RCC 7860 (cell line): ENCODE results near the gene HSP90AA1.
"Not testable (repeated sequence)": the region's sequence is repeated elsewhere in the genome, so short reads cannot be mapped to it uniquely, and the experiment has no call there.

Source experiments
- DNase-seq: peaks from one replicate; pipeline ENCODE4 v3.0.0-alpha.2; 2015; ENCODE audit warnings: low spot score
- FAIRE-seq: peaks from 2 replicates; lab custom pipeline; 2012; peaks lifted over from hg19 to GRCh38; lab: Jason Lieb, UNC

HSP90AA1 gene

DNA sequence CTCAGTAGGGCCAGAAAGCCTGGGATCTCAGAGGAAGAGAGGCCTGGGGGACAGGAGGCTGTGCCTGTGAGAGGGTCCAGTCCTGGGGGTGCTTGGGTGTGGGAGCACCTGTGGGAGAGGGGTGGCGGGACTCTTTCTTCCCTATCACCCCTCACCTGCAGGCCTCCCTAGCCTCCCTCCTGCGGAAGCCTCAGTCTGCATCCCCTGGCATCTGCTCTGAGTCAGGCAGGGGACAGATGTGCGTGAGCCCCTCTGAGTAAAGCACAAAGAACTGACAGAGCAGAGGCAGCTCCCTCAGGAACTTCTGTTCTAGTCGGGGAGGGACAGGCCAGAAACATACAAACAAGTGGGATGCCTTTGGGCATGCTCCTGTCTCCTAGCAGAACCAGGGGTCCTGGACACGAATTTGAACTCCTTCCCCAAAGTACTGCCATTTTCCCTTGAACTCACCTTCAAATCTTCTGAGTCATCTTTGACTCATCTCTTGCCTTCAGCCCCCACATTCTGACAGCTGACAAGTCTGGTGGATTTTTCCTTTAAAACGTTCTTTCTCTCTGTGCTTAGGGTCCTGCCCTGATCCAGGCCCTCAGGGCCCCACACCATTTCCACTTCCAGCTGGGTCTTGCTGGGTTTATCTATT is 8.5 kb upstream of the HSP90AA1 start:
- FAIRE-seq = no peak
- DNase-seq = no peak

DNA sequence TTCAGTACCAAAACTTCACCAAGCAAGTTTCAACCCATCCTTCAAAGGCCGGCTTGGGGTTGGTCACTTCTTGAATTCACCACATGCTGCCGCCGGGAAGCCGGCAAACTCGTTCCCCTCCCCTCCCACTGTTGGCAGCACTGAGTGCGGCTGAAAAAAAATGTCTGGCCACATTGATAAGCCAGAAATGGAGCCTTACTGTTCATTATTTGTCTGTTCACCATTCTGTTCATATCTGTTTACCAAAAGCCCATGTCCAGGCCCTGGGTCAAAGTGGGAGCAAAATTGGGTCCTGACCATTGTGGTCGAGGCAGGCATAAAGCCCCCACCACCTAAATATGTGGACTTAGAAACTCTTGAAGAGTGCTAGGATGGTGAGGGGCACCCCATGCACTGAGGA is 7.3 kb upstream of the HSP90AA1 start:
- FAIRE-seq (no peak), DNase-seq (no peak)

DNA sequence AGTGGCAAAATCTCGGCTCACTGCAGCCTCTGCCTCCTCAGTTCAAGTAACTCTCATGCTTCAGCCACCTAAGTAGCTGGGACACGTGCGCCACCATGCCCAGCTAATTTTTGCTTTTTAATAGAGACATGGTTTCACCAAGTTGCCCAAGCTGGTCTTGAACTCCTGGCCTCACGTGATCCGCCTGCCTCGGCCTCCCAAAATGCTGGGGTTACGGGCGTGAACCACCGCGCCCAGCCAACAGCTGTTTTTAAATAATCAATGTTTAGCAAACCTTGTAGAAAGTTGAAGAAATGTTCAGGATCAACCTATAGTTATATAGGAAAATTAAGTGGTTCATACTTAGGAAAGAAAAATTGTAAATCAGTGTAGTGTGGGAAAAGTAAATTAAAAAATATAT is 6.0 kb upstream of the HSP90AA1 start:
- FAIRE-seq = no peak
- no peak for DNase-seq

DNA sequence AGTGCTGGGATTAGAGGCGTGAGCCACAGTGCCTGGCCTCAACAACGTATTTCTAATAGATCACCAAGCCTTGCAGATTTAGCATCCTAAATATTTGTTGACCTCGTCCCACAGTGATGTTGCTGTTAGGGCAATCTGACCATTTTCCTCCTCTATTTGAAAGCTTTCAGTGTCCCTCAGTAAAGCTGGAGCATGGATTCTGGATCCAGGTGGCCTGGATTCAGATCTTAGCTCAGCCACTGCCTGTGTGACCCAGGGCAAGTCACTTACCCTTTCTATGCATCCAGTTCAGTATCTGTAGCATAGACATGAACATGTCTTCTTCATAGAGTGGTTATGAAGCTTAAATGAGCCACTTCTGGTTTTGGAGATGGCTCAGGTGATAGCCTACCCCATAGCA is 3.9 kb upstream of the HSP90AA1 start:
- FAIRE-seq (no peak), DNase-seq (no peak)

- DNase-seq = no peak
- no peak for FAIRE-seq
These were observed 2.9 kb upstream of the HSP90AA1 start for GRCh38 chr14:102089621-102090343.

GRCh38 chr14:102088012-102088792 is 1.4 kb upstream of the HSP90AA1 start:
- DNase-seq (no peak), FAIRE-seq (no peak)

DNA sequence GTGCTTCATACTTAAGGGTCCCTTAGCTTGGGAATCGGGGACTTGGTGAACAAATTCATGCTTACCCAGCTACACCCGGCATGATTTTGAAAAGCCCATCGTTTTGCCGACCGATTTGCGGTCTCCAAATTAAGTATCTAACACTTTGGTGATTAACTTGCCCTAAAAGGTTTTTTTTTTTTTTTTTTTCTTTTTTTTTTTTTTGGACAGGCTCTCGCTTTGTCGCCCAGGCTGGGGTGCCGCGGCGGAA is 843 bp upstream of the HSP90AA1 start:
- DNase-seq = no peak
- no peak for FAIRE-seq

DNA sequence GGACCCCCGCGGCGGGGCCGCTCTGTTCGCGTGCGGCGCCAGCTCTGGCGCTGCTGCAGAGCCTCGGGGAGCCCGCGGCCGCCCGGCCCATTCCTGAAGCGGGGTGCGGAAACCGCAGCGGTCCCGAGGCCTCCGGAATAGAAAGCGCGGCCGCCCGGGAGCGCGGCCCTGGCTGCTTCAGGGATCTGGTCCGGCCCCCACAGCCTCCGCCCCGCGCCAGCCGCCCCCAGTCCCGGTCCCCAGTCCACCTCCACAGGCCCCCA is 204 bp downstream of the HSP90AA1 start:
- DNase-seq (no peak), FAIRE-seq (no peak)

DNA sequence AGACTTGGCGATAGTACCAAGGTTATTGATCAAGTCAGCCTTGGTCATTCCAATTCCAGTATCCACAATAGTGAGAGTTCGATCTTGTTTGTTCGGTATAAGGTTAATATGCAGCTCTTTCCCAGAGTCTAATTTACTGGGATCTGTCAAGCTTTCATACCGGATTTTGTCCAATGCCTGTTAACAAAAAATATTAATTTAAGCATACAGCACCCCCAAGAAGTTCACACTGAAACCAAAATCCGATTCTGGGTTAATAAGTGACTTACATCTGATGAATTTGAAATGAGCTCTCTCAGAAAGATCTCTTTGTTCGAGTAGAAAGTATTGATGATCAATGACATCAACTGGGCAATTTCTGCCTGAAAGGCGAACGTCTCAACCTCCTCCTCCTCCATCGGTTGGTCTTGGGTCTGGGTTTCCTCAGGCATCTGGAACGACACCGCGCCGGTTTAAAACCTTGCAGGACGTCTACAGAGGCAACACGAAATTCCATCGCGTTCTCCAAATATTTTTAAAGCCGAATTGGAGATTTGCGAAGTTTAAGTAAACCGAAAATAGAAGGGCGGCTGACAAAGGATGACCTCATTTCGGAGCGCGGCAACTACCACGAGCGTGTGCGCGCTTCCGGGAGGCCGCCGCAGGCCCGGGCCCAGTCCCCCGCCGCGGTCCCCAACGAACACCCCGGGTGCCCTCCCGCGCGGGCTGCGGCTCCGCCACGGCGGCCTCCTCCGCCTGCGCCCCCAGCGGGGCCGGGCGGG is 716 bp downstream of the HSP90AA1 start:
- no peak for FAIRE-seq
- no peak for DNase-seq

DNA sequence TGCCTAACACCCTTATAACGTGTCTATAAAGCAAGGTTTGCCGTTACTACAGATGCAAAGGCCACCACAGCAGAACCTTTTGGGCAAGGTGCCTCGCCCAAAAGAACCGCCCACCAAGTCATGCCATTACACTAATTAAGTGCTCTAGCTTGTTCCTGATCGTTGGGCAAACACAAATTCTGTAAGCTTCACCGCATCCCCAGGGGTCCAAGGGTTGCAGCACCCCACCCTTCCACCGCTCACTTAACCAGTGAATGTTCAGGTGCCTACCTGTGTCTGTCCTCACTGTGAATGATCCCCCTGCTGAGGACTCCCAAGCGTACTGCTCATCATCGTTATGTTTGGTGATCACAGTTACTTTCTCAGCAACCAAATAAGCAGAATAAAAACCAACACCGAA is 1.4 kb downstream of the HSP90AA1 start:
- no peak for DNase-seq
- no peak for FAIRE-seq

DNA sequence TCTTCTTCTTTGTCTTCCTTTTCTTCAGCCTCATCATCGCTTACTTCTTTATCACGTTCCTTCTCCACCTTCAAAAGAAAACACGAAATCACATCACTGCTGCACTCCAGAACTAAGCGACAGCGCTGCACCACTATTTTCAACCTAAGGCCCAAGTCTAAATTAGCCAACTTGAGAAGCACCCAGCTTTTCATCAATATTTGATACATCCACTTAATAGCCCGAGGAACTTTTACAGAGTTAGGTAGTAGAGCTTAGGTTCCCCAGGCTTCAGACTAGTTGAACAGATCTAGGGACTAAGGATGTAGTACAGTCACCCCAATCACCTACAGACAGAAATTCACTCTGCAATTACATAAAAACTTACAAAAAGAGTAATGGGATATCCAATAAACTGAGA is 1.9 kb downstream of the HSP90AA1 start:
- DNase-seq (no peak), FAIRE-seq (no peak)

GRCh38 chr14:102084522-102084921 is 2.3 kb downstream of the HSP90AA1 start:
- DNase-seq, FAIRE-seq: not testable (repeated sequence)

- DNase-seq = no peak
- FAIRE-seq = no peak
These were observed 5.4 kb downstream of the HSP90AA1 start for GRCh38 chr14:102081231-102082080.

DNA sequence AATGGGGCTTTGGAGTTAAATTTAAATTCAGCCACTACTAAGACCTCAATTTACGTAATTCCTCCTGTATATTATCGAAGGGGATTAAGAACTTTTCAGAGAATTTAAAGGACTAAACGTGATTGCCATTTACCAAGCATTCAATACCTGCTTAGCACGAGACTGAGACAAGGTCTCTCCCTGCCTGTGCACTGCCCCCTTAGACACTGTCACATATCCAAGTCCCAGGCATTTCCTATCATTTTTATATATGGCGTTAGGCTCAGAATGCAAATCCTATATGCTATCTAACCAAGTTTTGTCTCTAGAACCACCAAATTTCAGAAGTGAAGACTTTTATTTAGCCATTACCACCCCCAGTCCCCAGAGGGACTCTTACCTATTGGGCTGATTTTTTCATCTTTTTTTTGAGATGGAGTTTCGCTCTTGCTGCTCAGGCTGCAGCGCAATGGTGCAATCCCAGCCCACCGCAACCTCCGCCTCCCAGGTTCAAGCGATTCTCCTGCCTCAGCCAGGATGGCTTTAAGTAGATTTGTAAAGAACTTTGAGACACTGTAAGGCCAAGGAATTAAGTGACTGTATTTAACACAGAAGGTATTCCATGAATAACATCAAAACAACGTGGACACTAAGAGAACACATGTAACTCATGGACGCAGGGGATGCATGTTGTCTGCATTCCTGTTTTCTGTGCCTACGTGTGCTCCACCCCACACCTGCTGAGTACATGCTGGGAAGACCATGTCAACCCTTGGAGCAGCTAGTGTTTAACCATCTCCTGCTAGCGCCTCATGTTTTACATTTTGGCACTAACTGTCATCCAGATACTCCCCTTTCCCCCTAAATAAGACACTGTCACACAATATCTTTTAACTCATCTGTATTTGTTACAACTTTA is 6.4 kb downstream of the HSP90AA1 start:
- DNase-seq = no peak
- FAIRE-seq = no peak

DNA sequence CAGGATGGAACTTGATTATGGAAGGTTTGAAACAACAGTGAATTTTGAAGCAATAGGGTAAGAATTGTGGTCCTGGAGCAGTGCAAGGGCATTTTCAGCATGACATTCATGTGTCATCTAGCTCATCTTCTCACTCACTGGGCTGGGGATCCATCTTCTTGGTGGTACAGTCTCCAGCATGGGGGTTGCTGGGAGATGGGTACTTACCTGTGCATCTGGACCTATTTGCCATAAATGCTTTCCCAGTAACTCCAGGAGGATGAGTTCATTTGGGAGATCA is 7.2 kb downstream of the HSP90AA1 start:
- FAIRE-seq (no peak), DNase-seq (no peak)

DNA sequence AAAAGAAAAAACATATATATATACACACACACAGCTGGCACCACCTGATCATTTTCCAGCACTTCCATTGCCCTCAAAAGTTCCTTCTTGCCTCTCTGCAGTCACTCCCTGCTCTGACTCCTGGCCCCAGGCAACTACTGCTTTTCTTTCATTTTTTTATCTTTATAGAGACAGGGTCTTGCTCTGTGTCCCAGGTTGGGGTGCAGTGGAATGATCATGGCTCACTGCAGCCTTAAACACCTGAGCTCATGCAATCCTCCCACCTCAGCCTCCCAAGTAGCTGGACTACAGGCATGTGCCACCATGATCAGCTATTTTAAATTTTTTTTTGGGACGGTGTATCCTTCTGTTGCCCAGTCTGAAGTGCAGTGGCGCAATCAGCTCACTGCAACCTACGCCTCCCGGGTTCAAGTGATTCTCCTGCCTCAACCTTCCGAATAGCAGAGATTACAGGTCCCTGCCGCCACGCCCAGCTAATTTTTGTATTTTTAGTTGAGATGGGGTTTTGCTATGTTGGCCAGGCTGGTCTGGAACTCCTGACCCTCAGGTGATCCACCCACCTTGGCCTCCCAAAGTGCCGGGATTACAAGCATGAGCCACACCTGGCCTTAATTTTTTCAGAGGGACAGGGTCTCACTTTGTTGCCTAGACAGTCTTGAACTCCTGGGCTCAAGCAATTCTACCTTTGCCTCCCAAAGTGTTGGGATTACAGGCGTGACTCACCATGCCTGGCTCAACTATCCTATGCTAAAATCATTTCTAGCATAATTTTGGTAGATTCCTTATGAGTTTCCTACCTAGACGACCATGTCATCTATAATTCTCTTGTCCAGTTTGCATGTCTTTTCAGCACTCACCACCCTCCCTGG is 7.8 kb downstream of the HSP90AA1 start:
- no peak for DNase-seq
- no peak for FAIRE-seq

GRCh38 chr14:102078361-102078791 is 8.5 kb downstream of the HSP90AA1 start:
- not testable (repeated sequence) for DNase-seq, FAIRE-seq

DNA sequence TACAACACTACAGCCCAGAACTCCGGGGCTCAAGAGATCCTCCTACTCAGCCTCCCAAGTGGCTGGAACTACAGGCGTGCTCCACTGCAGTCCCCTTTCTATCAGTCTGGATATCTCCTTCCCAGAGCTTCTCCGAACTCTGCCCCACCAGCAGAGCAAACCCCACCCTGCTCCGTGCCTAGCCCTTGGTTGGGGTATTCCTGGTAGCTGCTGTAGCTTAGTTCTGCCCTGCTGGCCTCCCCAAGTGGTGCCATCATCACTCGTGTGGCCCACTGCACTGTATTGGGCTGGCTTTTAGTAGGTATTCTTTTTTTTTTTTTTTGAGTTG is 9.5 kb downstream of the HSP90AA1 start:
- DNase-seq (no peak), FAIRE-seq (no peak)

DNA sequence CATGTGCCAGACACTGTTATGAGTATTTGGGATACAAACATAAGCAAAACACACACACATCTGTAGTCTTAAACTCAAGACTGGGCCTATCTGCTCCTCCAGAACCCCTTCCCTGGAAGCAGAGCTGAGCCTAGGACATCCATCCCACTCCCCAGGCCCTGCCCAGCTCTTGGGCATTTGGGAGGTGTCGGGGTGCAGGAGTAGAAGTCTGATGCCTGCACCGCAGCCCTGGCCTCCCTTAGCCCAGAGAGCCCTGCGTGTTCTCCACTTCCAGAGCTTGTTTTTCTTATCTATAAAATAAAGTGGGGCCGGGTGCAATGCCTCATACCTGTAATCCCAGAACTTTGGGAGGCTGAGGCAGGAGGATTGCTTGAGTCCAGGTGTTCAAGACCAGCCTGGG is 11.7 kb downstream of the HSP90AA1 start:
- no peak for DNase-seq
- no peak for FAIRE-seq
